ENCODE measurements around the gene IKBKE.

Gene IKBKE

DNA sequence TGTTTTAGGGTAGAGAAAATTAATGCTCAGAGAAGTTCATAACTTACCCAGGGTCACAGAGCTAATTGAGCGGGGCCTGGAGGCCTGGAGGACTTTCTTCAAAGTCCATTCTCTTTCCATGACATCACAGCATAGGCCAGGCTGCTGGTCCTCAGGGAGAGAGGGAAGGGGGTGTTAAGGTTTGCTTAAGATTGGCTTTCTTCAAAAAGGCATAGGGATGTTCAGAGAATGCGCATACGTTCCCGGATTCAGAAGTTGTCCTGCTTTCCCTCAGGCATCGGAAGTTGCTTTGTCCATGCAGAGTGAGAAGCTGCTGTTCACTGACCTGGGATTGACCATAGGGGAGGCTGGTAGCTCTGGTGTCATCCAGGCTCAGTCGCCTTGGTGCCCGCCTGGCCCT is 62.1 kb downstream of the IKBKE start:
- TF ChIP-seq GATA3 (IDR thresholded peaks at IDR 0.05; ENCODE audit: low read depth, low read length): no peak
- no peak for TF ChIP-seq GATA2 (IDR thresholded peaks at IDR 0.05; ENCODE audit: low read depth, low read length)

DNA sequence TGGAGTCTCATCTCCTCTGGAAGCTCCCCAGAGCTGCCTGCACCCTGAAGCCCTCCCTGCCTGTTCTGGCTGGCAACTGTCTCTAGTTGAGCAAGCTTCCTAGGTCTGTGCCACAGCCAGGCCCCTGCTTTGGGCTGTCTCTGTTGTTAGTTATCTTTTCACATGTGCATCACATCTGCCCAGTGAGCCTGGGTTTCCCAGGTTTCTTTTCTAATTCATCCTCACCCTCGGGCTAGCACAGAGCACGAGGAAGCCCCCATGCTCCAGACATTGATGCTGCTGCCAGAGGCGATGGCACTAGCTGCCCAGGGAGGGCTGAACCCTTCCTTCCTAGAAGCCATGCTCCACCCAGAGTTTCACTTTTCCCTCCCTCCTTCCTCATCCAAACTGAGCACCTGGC is 64.3 kb downstream of the IKBKE start:
- TF ChIP-seq GATA3 (IDR thresholded peaks at IDR 0.05; ENCODE audit: low read depth, low read length) (no peak), GATA2 (IDR thresholded peaks at IDR 0.05; ENCODE audit: low read depth, low read length) (peak; percentile 62)

DNA sequence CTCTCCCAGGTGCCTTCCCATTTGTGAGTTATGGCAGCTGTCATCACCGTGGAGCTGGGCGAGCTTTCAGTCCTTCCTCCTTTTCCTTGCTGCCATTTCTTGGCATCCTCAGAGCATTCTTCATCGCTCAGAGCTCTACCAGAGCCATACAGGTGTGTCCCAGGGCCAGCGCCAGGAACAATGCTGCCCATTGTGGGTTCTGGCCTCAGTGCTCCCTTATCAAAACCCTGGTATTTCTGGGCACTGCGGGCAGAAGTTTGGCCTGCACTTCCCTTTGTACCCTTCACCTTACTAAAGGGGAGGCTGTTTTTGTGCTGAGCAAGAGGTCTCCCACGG is 65.5 kb downstream of the IKBKE start:
- TF ChIP-seq GATA2 (IDR thresholded peaks at IDR 0.05; ENCODE audit: low read depth, low read length): no peak
- no peak for TF ChIP-seq GATA3 (IDR thresholded peaks at IDR 0.05; ENCODE audit: low read depth, low read length)

DNA sequence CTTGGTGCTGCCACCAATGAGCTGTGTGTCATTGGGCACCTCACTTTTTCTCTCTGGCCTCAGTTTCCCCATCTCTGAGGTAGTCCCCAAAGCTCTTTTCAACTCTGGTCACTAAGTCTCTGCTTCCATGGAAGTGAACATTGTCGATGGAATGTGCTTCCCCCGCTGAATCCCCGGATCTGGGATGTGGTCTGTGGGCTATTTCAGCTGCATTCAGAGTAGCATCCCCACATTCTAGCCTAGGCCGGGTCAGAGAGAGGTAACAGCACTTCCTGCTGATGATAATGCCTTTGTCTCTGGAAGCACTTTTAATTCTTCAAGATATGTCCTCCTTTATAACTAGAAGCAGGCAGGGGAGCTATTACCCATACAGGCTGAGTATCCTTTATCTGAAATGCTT is 66.9 kb downstream of the IKBKE start:
- TF ChIP-seq GATA3 (IDR thresholded peaks at IDR 0.05; ENCODE audit: low read depth, low read length): no peak
- no peak for TF ChIP-seq GATA2 (IDR thresholded peaks at IDR 0.05; ENCODE audit: low read depth, low read length)

DNA sequence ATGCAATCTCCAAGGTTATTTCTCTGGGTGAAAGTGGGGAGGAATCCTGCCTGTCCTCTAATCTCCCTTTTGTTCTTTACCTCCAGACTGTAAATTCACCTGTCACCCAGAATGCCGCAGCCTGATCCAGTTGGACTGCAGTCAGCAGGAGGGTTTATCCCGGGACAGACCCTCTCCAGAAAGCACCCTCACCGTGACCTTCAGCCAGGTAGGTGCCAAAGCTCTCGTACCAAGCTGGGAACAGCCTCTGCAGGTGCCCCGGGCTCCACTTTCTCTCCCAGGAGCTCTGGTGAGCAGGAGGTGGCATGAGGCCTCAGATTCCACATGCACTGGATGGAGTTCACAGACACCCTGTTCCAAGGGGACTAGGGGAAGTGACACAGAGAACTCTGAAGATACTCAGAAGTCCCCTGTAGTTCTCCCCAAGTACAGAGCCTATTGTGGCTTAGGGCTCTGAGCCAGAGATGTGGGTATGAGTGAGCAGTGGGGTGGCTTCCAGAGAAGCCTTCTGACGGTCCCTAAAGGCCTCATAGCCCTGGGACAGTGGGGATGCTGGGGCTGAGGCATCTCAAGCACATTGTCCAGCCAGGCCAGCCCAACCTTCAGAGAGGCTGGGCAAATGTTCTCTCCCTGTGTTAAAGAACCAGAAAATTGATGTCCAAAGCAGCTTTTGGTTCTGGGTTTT is 68.0 kb downstream of the IKBKE start:
- no peak for TF ChIP-seq GATA3 (IDR thresholded peaks at IDR 0.05; ENCODE audit: low read depth, low read length)

DNA sequence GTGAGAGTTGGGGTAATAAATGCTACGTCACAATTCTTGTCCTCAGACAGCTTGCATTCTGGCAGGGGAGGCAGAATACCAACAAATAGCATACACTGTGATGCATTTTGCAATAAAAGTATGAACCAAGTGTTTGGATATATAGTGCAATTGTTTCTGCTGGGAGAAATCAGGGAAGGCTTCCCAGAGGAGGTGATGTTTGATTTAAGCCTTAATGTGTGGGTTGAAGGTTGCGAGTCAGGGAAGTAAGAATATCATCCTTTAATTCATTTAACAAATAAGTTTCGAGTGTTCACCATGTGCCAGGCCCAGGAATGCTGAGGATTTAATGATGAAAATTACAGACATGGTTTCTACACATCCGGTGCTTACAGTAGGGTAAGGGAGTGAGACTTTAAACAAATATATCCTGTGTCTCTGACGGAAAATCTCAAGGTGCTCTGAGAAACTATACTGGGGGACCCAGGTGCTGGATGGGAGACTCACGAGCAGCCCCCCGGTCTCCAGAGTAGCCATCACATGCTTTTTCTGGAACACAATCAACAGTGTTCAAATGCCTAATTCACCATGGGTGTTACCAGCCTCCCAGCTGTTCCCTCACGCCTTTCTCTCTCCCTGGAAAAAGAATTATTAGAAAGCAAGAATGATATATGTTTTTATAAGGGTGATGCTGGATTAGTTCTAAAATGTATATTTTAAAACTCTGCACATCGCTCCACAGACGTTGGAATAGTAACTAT is 68.8 kb downstream of the IKBKE start:
- TF ChIP-seq GATA3 (IDR thresholded peaks at IDR 0.05; ENCODE audit: low read depth, low read length) (no peak), GATA2 (IDR thresholded peaks at IDR 0.05; ENCODE audit: low read depth, low read length) (no peak)

DNA sequence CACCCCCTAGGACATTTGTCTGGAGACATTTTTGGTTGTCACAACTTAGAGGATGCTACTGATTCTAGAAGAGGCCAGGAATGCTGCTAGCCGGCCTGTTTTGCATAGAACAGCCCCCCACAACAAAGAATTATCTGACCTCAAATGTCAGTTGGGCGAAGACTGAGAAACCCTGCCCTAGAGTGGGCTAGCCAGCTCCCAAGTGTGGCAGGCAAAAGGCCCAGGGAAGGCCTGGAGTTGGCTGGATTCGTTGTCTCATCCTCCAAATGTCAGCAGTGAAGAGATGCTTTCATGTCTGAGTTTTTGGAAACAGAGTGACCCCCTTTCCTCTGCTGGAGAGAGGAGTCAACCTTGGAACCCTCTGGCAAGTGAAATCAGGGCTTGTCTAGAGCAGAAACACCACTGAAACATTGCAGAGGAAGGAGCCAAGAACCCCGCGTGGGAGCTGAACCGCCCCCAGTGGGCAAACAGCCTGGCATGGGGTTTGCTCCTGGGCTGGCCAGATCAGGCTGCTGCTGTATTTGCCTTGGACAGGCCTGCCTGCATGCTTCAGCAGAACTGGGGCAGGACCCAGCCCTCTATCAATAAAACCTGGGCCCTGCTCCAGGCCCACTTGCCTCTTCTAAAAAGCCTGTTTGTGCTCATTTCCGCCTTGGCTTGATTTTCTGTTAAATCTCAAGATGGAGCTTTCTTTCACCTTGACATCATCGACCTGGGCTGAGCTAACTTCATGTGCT is 69.9 kb downstream of the IKBKE start:
- no peak for TF ChIP-seq GATA3 (IDR thresholded peaks at IDR 0.05; ENCODE audit: low read depth, low read length)
- TF ChIP-seq GATA2 (IDR thresholded peaks at IDR 0.05; ENCODE audit: low read depth, low read length): no peak

DNA sequence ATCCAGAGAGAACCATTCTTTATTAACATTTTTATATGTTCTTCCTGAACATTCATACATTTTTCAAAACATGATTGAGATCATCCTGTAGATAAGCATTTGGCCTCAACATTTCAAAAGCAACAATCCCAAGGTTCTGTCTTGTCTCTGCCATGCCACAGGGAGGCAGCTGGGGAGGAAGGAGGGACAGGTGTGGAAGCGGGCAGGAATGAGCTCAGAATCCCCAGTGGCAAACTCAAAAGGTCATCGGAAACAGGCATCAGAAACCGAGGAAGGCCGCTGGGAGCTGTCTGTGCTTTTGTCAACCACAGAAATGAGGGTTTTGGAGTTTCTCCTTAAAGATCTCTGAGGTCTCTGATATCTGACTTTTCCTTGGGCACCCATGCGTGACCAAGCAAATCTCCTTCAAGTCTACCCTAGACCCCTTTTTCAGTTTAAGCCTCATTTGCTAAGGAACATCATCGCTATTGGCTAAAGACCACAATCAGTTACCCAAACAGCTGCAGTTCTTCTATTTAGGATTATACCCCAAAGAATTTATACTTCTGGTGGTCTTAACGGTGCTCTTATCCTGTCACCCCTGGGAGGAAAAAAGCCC is 71.1 kb downstream of the IKBKE start:
- no peak for TF ChIP-seq GATA2 (IDR thresholded peaks at IDR 0.05; ENCODE audit: low read depth, low read length)
- TF ChIP-seq GATA3 (IDR thresholded peaks at IDR 0.05; ENCODE audit: low read depth, low read length): no peak

DNA sequence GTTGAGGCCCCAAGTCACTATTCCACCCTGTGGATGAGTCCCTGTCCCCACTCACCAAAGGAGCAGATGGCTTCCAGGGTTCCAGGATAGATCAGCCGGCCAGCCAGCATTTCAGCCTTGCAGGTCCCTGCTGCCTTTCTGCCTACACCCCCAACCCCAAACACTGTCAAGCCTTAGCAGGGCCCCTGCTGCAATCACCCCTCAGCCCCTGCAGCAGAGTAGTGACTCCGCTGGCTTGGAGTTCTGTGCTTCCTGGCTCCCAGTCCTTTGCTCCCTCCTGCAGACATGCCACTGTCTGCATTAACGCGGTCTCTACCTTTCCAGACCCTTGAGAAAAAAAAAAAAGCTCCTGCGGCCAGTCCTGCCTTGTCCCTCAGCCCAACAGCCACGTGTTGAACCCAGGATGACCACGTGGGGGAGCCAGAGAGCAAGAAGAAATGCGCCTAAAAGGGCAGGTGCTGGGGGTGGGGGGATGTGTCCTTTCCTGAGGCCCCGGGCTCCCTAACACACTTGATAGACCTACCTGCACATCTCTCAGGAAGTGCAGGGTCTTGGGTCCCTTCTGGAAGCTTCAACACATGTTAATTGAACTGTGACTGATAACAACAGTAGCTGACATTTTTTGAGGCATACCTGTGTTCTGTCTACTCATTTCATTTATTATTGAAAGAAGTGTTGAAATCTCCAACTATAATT is 74.4 kb downstream of the IKBKE start:
- TF ChIP-seq GATA2 (IDR thresholded peaks at IDR 0.05; ENCODE audit: low read depth, low read length) (no peak), GATA3 (IDR thresholded peaks at IDR 0.05; ENCODE audit: low read depth, low read length) (no peak)

DNA sequence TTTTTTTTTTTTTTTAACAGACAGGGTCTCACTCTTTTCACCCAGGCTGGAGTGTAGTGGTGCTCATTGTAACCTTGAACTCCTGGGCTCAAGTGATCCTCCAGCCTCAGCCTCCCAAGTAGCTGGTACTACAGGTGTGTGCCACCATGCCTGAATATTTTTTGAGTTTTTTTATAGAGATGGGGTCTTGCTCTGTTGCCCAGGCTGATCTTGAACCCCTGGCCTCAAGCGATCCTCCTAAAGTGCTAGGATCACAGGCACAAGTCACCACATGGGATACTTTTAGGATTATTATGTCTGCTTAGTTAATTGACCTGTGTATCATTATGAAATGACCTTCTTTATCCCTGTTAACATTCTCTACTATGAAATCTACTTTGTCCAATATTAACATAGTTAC is 75.1 kb downstream of the IKBKE start:
- TF ChIP-seq GATA3 (IDR thresholded peaks at IDR 0.05; ENCODE audit: low read depth, low read length) (no peak), GATA2 (IDR thresholded peaks at IDR 0.05; ENCODE audit: low read depth, low read length) (no peak)
